ENCODE results near the gene GLA.

Gene GLA

DNA sequence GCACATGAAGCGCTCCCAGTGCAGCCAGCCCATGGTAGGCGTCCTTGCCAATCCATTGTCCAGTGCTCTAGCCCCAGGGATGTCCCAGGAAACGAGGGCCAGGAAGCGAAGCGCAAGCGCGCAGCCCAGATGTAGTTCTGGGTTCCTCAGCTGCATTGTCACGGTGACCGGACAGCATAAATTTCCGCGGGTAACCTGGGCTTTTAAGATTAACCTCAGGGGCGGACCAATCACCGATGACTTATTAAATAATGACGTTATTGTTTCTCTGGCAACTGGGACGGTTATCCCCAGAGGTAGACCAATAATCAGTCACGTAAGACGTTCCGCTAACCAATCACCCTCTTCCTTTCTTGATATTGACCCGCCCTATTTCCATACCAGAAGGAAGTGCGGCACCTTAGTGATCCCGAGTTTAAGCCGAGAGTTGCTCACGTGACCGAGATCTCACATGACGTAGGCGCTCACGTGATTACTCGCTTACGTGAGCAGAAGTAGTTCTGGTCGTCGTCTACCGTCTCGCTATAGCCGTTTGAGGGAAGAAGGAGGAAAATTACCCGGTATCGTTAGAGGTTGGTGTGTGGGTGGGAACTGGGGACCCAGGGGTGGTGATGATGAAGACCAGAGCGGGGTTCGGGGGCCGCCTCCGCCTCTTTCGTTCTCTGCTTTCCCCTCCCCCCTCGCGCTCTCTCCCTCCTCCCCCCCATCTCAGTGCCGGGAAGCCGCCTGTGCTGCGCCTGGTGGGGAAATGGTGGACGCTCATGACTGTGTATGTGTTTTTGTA, at the start of gene GLA, which contains the start of gene HNRNPH2:
Gene GLA, minus strand, starts transcription at position 178 of the 784 bp plus-strand sequence. Its CDS starts 22 bp downstream, at position 156.
Gene HNRNPH2, plus strand, starts transcription at position 475 of the 784 bp plus-strand sequence. CDS start 3,767 bp downstream, outside the sequence.
- peak; percentile 87 for DNase-seq (ENCODE audit: low spot score)

GRCh38 chrX:101452056-101452455, 44.3 kb upstream of the GLA start:
- no peak for DNase-seq (ENCODE audit: low spot score)

DNA sequence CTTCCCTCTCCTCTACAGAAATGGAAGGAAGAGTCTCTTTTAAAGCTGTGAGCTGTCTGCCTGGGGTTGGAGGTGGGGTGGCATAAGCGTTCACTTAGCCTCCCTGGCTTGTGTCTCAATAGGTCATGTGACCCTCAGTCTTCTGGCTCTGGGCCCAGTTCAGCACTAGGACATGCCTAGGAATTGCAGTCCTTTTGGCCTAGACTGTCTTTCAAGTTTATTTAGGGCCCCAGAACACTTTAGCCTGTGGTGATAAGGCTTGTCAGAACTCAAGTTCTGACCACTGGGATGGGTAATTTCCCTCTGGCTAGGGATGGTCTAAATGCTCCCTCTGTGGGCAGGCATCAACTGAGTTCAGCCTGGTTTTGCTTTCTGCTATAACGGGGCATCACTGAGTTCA, 43.2 kb upstream of the GLA start:
- no peak for DNase-seq (ENCODE audit: low spot score)

DNA sequence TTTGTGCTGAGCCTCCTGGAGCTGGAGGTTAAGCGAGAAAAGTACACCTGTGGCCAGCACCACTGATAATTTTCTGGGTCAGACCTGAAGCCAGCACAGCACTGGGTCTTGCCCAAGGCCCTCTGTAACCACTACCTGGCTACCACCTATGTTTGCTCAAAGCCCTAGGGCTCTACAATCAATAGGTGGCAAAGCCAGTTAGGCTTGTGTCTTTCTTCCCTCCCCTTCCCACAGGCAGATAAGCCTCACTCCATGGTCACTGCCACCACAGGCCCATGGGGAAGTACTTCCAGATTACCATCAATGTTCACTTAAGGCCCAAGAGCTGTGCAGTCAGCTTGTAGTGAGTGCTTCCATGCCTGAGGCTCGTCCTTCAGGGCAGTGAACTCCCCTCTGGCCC, 42.4 kb upstream of the GLA start:
- DNase-seq (ENCODE audit: low spot score) = no peak

GRCh38 chrX:101449279-101449678, 41.6 kb upstream of the GLA start:
- no peak for DNase-seq (ENCODE audit: low spot score)

DNA sequence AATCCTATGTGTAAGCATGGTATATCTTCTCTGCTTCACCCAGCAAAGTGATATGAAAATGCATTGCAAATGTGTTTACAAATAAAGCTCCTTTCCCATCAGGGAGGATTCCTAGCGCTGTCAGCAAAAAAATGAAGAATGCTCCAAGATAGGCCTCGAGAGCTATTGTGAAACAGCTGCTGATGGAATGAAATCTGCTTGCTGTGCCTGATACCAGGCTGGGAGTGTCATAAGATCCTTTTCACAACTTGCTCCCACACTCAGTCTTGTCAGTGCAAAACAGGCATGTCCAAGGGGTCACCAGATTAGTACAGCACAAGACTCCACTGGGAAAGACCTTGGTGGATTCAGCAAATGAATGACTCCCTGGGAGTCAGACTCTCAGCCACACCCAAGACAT, 34.4 kb upstream of the GLA start:
- DNase-seq (ENCODE audit: low spot score) = no peak

- no peak for DNase-seq (ENCODE audit: low spot score)
Measured at GRCh38 chrX:101430457-101431078, 22.8 kb upstream of the GLA start.

DNA sequence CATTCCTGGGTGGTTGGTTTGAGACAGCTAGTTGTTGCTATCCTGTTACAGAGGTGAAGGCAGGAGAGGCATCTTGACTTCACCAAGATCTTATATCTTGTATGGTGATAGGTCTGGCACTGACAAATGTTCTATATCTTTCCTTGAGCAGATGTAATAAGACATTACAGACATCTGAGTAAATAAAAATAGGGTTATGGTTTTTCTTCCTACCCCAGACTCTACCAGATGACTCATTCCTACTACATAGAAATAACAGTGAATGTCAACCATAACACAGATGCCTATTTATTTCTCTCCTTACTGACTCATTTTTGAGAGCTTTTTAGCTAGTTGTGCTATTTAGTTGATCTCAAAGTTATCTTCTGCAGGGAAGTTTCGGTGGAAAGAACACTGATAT, 22.2 kb upstream of the GLA start:
- DNase-seq (ENCODE audit: low spot score) = no peak

GRCh38 chrX:101427954-101428353, 20.2 kb upstream of the GLA start:
- DNase-seq (ENCODE audit: low spot score) = no peak

DNA sequence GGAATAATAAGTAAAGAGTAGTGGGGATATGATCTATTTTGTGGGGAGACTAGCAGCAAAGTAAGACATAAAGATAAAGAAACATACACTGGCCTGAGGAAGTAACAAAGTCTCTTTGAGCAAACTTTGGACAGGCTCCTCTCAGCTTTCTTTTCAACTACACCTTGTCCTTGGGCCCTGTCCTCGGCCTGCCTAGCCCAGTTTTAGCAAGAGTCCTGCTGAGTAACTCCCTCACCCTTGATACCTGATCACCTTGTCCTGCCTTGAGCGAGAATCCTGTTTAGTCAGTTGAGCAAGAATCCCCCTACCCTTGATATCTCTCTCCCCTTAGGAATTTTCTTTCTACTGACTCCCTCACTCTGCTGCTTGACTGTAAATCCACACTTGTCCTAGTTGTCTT, 11.8 kb upstream of the GLA start:
- DNase-seq (ENCODE audit: low spot score) = no peak

DNA sequence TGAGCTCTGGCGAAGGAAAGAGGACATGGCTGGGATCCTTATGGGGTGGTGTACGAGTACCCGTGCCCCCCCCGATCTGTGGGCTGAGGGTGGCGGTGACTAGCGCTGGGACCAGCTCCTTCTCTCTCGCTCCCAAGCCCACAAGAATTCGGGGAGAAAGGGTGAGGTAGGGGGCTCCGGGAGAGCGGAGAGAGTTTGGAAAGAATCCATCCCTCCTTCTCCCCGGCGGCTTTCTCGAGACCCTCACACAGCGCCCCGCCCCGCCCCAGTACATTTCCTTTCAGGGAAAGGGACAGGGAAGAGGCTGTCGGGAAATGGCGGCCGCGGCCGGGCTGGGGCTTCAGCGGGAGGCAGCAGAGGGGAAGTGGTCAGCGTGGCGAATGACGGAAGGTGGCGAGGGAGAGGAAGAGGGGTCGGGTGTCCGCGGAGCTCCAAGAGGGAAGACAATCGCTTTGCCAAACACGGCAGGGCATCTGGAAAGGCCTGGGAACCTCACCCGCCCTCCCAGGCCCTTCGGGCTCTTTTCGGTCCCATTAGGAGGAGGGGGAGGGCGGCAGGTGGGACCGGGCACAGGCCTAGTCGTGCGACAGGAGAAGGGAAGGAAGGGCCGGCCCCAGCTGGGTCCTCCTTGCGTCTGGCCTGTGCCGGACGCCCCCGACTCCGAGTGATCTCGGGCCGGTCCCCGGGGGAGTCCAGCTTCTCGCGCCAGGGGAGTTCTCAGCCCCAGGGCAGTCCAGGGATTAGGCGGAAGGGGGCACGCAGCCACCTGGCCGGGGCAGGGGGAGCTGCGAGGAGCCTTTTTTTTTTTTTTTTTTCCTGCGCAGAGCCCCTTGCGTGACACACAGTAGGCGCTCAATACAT, 10.5 kb upstream of the GLA start:
- no peak for DNase-seq (ENCODE audit: low spot score)

- DNase-seq (ENCODE audit: low spot score) = no peak
Measured at GRCh38 chrX:101417190-101417589, 9.5 kb upstream of the GLA start.

GRCh38 chrX:101416691-101417090, 9.0 kb upstream of the GLA start:
- no peak for DNase-seq (ENCODE audit: low spot score)

DNA sequence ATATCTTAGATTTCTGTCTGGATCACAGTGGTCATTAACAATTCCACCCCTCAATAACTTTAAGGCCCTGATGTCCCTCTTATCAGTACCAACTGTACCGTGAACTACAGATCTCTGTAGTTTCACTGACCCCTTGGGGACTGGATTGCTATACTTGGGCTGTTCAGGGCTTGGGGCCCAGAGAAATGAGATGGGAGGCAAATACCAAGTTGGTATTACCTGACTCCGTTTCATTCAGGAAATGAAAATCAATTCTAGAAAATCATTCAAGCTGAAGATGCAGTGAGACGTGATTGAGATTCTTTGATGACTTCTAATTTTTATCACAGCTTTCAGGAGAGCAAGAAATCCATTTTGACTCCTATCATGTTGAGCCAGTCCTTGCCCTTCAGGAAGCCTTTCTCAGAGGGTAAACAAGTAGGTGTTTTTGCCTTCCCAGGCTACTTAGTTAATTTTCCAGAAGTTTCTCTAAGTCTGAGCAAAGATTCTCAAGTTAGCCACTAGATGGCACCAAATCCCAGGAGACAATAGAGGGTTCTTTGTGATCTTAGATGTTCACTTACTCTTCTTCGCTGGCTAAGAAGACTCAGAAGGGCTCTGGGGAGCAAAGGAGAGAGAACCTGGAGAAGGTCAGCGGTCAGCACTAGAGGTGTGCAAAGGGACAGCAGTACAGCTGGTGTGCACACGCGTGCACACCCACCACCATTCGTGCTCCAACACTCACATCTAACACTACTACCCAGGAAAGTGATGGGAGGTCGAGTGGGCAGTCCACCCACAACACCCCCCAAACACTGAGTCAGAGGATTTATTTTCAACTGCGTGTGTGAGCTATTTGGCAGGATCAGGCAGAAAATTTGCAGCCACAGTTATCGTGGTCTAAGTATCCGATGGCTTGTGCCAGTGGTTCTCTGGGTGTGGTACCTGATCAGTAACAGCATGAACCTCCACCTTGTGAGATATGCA, 7.7 kb upstream of the GLA start:
- DNase-seq (ENCODE audit: low spot score) = peak; percentile 37

- no peak for DNase-seq (ENCODE audit: low spot score)
Measured at GRCh38 chrX:101411984-101412383, 4.3 kb upstream of the GLA start.

- no peak for DNase-seq (ENCODE audit: low spot score)
Measured at GRCh38 chrX:101410461-101410860, 2.7 kb upstream of the GLA start.

- no peak for DNase-seq (ENCODE audit: low spot score)
Measured at GRCh38 chrX:101409043-101409442, 1.3 kb upstream of the GLA start.

GRCh38 chrX:101408532-101408841, 762 bp upstream of the GLA start:
- no peak for DNase-seq (ENCODE audit: low spot score)

- DNase-seq (ENCODE audit: low spot score) = no peak
Measured at GRCh38 chrX:101407167-101407747, 468 bp downstream of the GLA start.

DNA sequence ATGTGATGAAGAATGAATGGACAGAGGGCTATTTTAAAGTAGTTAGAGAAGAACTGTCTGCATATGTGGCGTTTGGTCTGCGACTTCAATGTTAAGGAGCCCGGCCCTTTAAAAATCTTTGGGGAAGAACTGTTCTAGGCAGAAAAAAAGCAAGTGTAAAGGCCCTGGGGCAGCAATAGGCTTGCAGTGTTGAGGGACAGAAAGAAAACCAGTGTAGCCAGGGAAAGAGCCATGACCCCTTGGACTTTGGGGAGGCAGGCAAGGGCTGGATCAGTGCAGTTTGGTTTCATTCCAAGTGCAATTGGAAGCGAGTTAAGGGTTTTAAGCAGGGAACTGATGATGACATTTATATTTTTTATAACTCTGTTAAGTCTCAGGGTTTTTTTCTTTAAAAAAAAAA, 7.9 kb downstream of the GLA start:
- no peak for DNase-seq (ENCODE audit: low spot score)

GRCh38 chrX:101398694-101399093, 9.0 kb downstream of the GLA start:
- no peak for DNase-seq (ENCODE audit: low spot score)
